Measurements from ENCODE around the gene GPSM3.

GPSM3 gene

DNA sequence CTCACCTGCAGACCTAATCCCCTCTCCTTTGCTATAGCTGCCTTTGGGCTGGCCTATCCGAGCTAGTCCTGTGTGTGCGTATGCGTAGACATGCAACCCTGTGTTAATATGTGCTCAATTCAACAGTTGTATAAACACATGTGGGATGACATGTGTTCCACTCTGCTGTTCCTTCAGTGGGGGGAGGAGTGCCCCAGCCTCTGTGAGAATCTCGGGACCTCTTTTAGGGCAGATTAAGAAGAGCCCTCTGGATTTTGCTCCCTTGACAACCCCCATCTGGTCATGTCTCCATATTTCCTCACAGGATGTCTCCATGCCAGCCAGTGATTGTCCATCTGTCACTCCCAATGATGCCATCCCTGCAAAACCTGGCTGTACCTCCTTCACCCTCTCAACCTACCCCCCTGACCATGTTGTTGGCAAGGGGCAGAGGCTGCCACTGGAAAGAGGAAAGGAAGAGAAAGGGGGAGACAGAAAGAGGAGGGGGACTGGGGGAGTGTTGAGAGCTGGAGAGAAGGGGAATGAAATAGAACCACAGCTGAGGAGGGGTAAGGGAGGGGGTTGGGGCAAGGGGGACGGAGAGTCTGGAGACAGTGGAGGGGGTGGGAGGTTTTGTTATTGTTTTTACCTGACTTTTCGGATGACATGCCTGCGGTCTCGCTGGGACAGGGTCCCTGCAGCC, 41.1 kb downstream of the GPSM3 start:
- no peak overlapping the region for H3K4me3 ChIP-seq (ENCODE audit: low read depth in 1 of 2, low read length in 2 of 2)
- DNase-seq (no peak), ATAC-seq (ENCODE audit: insufficient read depth, low read depth) (no peak)
- no peak overlapping the region for H2AFZ ChIP-seq (ENCODE audit: low read depth, low read length)
- H3K27ac ChIP-seq (ENCODE audit: low read length) = no peak overlapping the region
- no peak overlapping the region for H3K9ac ChIP-seq (ENCODE audit: low read depth, low read length)
- no peak overlapping the region for H3K4me2 ChIP-seq (ENCODE audit: insufficient read depth, low read length)
- TF ChIP-seq CTCF (IDR thresholded peaks at IDR 0.05; ENCODE audit: borderline replicate concordance, extremely low read depth, low read length, poor library complexity, severe bottlenecking) (no peak), EZH2 (IDR thresholded peaks at IDR 0.05; ENCODE audit: borderline replicate concordance, low read depth, low read length, severe bottlenecking) (no peak)
- H3K27me3 ChIP-seq (ENCODE audit: insufficient read depth, low read length, poor library complexity) = peaks cover 7% of the 10 kb centered on the region
- peaks cover 25% of the 10 kb centered on the region for H3K4me1 ChIP-seq (ENCODE audit: insufficient read depth, low read length)
- peaks cover 9% of the 10 kb centered on the region; the same call in 1 of the 2 replicates for H4K20me1 ChIP-seq (ENCODE audit: insufficient read depth, low read length)
- H3K36me3 ChIP-seq (ENCODE audit: insufficient read depth, low read length) = peaks cover 10% of the 10 kb centered on the region
- H3K79me2 ChIP-seq (ENCODE audit: insufficient read depth, low read length) = peaks cover 20% of the 10 kb centered on the region
- no peaks in the 10 kb centered on the region for H3K9me3 ChIP-seq (ENCODE audit: insufficient read depth, low read length, severe bottlenecking)

- Histone ChIP-seq H3K9me3 (ENCODE audit: insufficient read depth, low read length, severe bottlenecking) (no peaks in the 10 kb centered on the region), H3K27ac (ENCODE audit: low read length) (no peak overlapping the region), H2AFZ (ENCODE audit: low read depth, low read length) (no peak overlapping the region), H3K4me3 (ENCODE audit: low read depth in 1 of 2, low read length in 2 of 2) (no peak overlapping the region), H3K27me3 (ENCODE audit: insufficient read depth, low read length, poor library complexity) (peaks cover 15% of the 10 kb centered on the region), H3K4me1 (ENCODE audit: insufficient read depth, low read length) (peaks cover 18% of the 10 kb centered on the region), H3K9ac (ENCODE audit: low read depth, low read length) (no peak overlapping the region), H3K4me2 (ENCODE audit: insufficient read depth, low read length) (no peak overlapping the region), H3K36me3 (ENCODE audit: insufficient read depth, low read length) (no peaks in the 10 kb centered on the region; the same call in 1 of the 2 replicates), H4K20me1 (ENCODE audit: insufficient read depth, low read length) (0 out of 2 replicates have a peak, but pooled peaks cover 3% of the 10 kb centered on the region), H3K79me2 (ENCODE audit: insufficient read depth, low read length) (peaks cover 12% of the 10 kb centered on the region)
- ATAC-seq (ENCODE audit: insufficient read depth, low read depth) (no peak), DNase-seq (no peak)
- no peak for TF ChIP-seq EZH2 (IDR thresholded peaks at IDR 0.05; ENCODE audit: borderline replicate concordance, low read depth, low read length, severe bottlenecking)
- TF ChIP-seq CTCF (IDR thresholded peaks at IDR 0.05; ENCODE audit: borderline replicate concordance, extremely low read depth, low read length, poor library complexity, severe bottlenecking) = no peak
Measured at GRCh38 chr6:32149932-32150870, 42.2 kb downstream of the GPSM3 start.

GRCh38 chr6:32149092-32149755, 43.2 kb downstream of the GPSM3 start:
- H3K36me3 ChIP-seq (ENCODE audit: insufficient read depth, low read length) = no peaks in the 10 kb centered on the region
- ATAC-seq (ENCODE audit: insufficient read depth, low read depth) (no peak), DNase-seq (no peak)
- H3K27ac ChIP-seq (ENCODE audit: low read length) = no peak overlapping the region
- peaks cover 15% of the 10 kb centered on the region for H3K27me3 ChIP-seq (ENCODE audit: insufficient read depth, low read length, poor library complexity)
- H3K4me3 ChIP-seq (ENCODE audit: low read depth in 1 of 2, low read length in 2 of 2) = no peak overlapping the region
- no peak for TF ChIP-seq EZH2 (IDR thresholded peaks at IDR 0.05; ENCODE audit: borderline replicate concordance, low read depth, low read length, severe bottlenecking)
- TF ChIP-seq CTCF (IDR thresholded peaks at IDR 0.05; ENCODE audit: borderline replicate concordance, extremely low read depth, low read length, poor library complexity, severe bottlenecking) = no peak
- no peak overlapping the region for H3K4me2 ChIP-seq (ENCODE audit: insufficient read depth, low read length)
- peaks cover 2% of the 10 kb centered on the region for H3K79me2 ChIP-seq (ENCODE audit: insufficient read depth, low read length)
- peaks cover 10% of the 10 kb centered on the region for H3K4me1 ChIP-seq (ENCODE audit: insufficient read depth, low read length)
- H3K9me3 ChIP-seq (ENCODE audit: insufficient read depth, low read length, severe bottlenecking) = no peaks in the 10 kb centered on the region
- no peaks in the 10 kb centered on the region for H4K20me1 ChIP-seq (ENCODE audit: insufficient read depth, low read length)
- H2AFZ ChIP-seq (ENCODE audit: low read depth, low read length) = no peak overlapping the region
- no peak overlapping the region for H3K9ac ChIP-seq (ENCODE audit: low read depth, low read length)

All from DND-41 (cell line).